Aorta (tissue), 5 donors: ENCODE data around the gene PARP16. TPM values are rescaled to one million over a fixed set of nuclear protein-coding genes. Genes with fewer than 3 reads are reported as not detected.

Experiments
- ATAC-seq: fragments of 200-7000 bp; cut with Tn5 transposase; one replicate; pipeline ENCODE4 v1.9.1; 2022; ENCODE audit warnings: moderate library complexity; ENCODE audit not compliant: low FRiP score
- DNase-seq, 2 donors: peaks; one replicate each; pipeline ENCODE4 v3.0.0-alpha.2; 2020
- H3K27ac ChIP-seq, 2 donors: one replicate each; pipeline ENCODE4 v1.5.1; 2013; ENCODE audit warnings: low read length in 2 of 2, mild to moderate bottlenecking in 2 of 2, moderate library complexity in 2 of 2, control low read depth in 1 of 2, inconsistent platforms in 1 of 2, low read depth in 1 of 2
- H3K27me3 ChIP-seq, 2 donors: one replicate each; pipeline ENCODE4 v1.6.1; 2013; ENCODE audit warnings: control low read depth in 1 of 2, low read length in 1 of 2, mild to moderate bottlenecking in 1 of 2, moderate library complexity in 1 of 2; ENCODE audit not compliant: insufficient read depth in 2 of 2, control insufficient read depth in 1 of 2
- H3K36me3 ChIP-seq, 2 donors: one replicate each; pipeline ENCODE4 v1.6.1; 2013; ENCODE audit warnings: control low read depth in 1 of 2, low read length in 1 of 2, mild to moderate bottlenecking in 1 of 2; ENCODE audit not compliant: insufficient read depth in 2 of 2, control insufficient read depth in 1 of 2
- H3K4me1 ChIP-seq, 2 donors: one replicate each; pipeline ENCODE4 v1.6.1; 2013; ENCODE audit warnings: low read length in 2 of 2, control low read depth in 1 of 2, mild to moderate bottlenecking in 1 of 2, moderate library complexity in 1 of 2; ENCODE audit not compliant: insufficient read depth in 2 of 2, control insufficient read depth in 1 of 2
- H3K4me3 ChIP-seq, 2 donors: one replicate each; pipeline ENCODE4 v1.5.1; 2013; ENCODE audit warnings: low read length in 2 of 2, control low read depth in 1 of 2, mild to moderate bottlenecking in 1 of 2
- H3K9me3 ChIP-seq: one replicate; pipeline ENCODE4 v1.6.1; 2013; ENCODE audit warnings: mild to moderate bottlenecking, low read length; ENCODE audit not compliant: control insufficient read depth
- WGBS, 2 donors: extraction: QIAGEN DNeasy Blood & Tissue Kit; methylation state at CpG; one replicate each; pipeline ENCODE4 v1.1.7; 2013; 5-methylcytosine and 5-hydroxymethylcytosine counted together
- intact Hi-C, 2 donors: fragments of 100-400 bp; cut with DNase I; formaldehyde crosslinking; loops; one replicate each; pipeline versions ENCODE4 v1.14.2 to v1.15.0; 2022
- polyA plus RNA-seq, 2 donors: library from polyadenylated mRNA; stranded (reverse); fragments of 200-250 nt; gene quantifications; one replicate each; pipeline ENCODE4 v1.2.3, GENCODE V29; 2013
- total RNA-seq, 2 donors: library from RNA; stranded (reverse); fragmentation: NEBNext Ultra II Directional; extraction: Animal tissue kit (Norgen Biotek cat#: 25700); gene quantifications; one replicate each; pipeline ENCODE4 v1.2.1, GENCODE V29; 2021
- donor health status: healthy with polysubstance abuse.
- donor health status: Bipolar disorder and iron deficiency.
- donor health status: DM: no; HTN: no; CAD: no.
- donor health status: DM: no; HTN: no; CAD: no.
- donor health status: DM: yes; HTN: yes; CAD: no.

The PARP16 gene
- total and polyA plus RNA-seq, 4 donors: 5.3 to 11.5 (median 6.3) TPM

DNA sequence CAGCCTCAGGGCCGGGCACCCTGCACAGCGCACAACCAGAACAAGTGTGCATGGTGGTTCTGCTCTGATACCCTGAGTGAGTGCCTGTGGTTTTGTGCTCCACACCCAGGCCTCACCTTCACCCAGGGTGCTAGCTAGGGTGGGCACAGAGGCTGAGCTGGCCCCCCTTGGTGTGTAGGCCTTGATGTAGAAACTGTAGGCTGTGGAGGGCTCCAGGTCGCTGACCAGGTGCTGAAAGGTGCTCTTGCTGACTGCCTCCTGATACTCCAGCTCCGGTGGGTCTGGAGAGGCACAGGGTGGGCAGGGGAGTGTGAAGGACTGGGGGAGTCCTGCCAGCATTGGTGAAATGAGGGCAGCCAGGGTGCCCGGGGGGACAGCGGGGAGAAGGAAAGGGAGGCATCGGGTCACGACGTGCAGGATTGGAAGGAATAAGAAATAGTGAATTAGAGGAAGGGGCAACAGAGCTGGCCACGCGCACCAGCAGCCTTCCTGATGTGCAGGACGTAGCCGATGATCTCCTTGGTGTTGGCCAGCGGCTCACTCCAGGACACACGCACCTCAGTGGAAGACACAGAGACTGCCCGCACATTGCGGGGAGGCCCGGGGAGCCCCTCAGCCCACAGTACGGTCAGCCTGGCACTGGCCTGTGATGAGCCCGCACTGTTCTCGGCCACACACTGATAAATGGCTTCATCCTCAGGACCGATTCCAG is 44.4 kb upstream of the PARP16 start:
- ATAC-seq (no peak), DNase-seq (peak in 1 of 2 donors; percentile 64)
- Histone ChIP-seq H3K27me3 (no peaks in the 10 kb centered on the region), H3K4me3 (no peak overlapping the region), H3K9me3 (no peaks in the 10 kb centered on the region), H3K36me3 (no peaks in the 10 kb centered on the region), H3K4me1 (no peaks in the 10 kb centered on the region), H3K27ac (no peak overlapping the region)
- intact Hi-C loops: no loop called here
- 93 to 95% methylated on average over 22 of the region's 22 CpGs for WGBS, 2 donors

DNA sequence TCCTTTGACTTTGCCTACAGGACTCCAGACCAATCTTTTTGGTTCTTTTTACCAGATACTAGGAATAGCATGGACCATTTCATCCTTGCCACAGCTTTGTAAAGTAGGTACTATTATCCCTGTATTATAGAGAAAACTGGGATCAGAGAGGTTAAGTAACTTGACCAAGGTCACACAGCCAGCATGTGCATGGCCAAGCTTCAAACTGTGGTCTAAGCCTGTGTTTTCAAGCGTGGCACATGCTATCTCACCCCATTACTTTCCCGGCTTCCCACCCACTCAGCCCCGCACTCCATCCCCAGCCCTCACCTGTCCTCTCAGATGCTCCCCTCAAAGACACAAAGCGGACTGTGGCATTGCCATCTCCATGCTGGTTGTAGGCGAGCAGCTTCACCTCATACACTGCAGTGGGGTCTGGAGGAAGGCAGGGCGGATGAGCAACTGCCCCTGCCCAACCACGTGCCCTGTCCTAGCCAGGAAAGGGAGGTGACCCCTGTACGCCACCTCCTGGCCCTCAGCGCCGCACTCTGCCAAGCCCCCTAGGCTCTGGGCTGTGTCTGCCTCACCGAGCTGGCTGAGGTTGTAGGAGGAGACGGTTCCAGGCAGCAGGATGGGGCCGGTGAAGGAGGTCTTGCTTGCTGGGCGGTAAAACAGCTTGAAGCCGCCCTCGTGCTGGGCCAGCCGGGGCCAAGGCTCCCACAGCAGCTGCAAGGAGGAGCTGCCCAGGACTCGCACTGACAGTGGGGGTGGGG is 43.5 kb upstream of the PARP16 start:
- WGBS, 2 donors: 89 to 91% methylated on average over 18 of the region's 18 CpGs
- intact Hi-C loops: no loop called here

GRCh38 chr15:65329288-65329983 is 42.8 kb upstream of the PARP16 start:
- Histone ChIP-seq H3K27me3 (no peaks in the 10 kb centered on the region), H3K27ac (no peak overlapping the region), H3K36me3 (no peaks in the 10 kb centered on the region), H3K9me3 (no peaks in the 10 kb centered on the region), H3K4me1 (no peaks in the 10 kb centered on the region), H3K4me3 (no peak overlapping the region)
- DNase-seq (peak in 1 of 2 donors; percentile 58), ATAC-seq (no peak)
- WGBS, 2 donors: 93 to 95% methylated on average over 21 of the region's 21 CpGs
- intact Hi-C loops: no loop called here

More for the DNA sequence above, 43.5 kb upstream of the PARP16 start:
- H3K4me1 ChIP-seq: no peaks in the 10 kb centered on the region
- H3K36me3 ChIP-seq: no peaks in the 10 kb centered on the region
- ATAC-seq (no peak), DNase-seq (peak in 1 of 2 donors; percentile 69)
- H3K4me3 ChIP-seq: no peak overlapping the region
- no peak overlapping the region for H3K27ac ChIP-seq
- no peaks in the 10 kb centered on the region for H3K9me3 ChIP-seq
- H3K27me3 ChIP-seq: no peaks in the 10 kb centered on the region

GRCh38 chr15:65328506-65329287 is 42.0 kb upstream of the PARP16 start:
- intact Hi-C loops: no loop called here
- peak in 1 of 2 donors; percentile 48 for DNase-seq

GRCh38 chr15:65327651-65328393 is 41.1 kb upstream of the PARP16 start:
- Histone ChIP-seq H3K27me3 (no peaks in the 10 kb centered on the region), H3K4me3 (no peak overlapping the region), H3K36me3 (no peaks in the 10 kb centered on the region), H3K27ac (no peak overlapping the region), H3K4me1 (no peaks in the 10 kb centered on the region), H3K9me3 (no peaks in the 10 kb centered on the region)
- ATAC-seq: no peak
- 83 to 85% methylated on average over 12 of the region's 12 CpGs for WGBS, 2 donors
- intact Hi-C loops: no loop called here
- DNase-seq: peak in 1 of 2 donors; percentile 59

More at GRCh38 chr15:65328506-65329287, 42.0 kb upstream of the PARP16 start:
- WGBS, 2 donors: 87% methylated on average over 21 of the region's 21 CpGs
- no peaks in the 10 kb centered on the region for H3K27me3 ChIP-seq
- no peak overlapping the region for H3K4me3 ChIP-seq
- H3K27ac ChIP-seq: no peak overlapping the region
- H3K4me1 ChIP-seq: no peaks in the 10 kb centered on the region
- ATAC-seq: no peak
- H3K9me3 ChIP-seq: no peaks in the 10 kb centered on the region
- H3K36me3 ChIP-seq: no peaks in the 10 kb centered on the region

- ATAC-seq (no peak), DNase-seq (no peak)
- Histone ChIP-seq H3K27ac (no peak overlapping the region), H3K36me3 (no peaks in the 10 kb centered on the region), H3K27me3 (no peaks in the 10 kb centered on the region), H3K4me1 (no peaks in the 10 kb centered on the region), H3K9me3 (no peaks in the 10 kb centered on the region), H3K4me3 (no peak overlapping the region)
- 76 to 83% methylated on average over 2 of the region's 2 CpGs for WGBS, 2 donors
- intact Hi-C loops: no loop called here
These were observed 40.1 kb upstream of the PARP16 start for GRCh38 chr15:65326818-65327217.

- DNase-seq (no peak), ATAC-seq (peak; percentile 37)
- H3K27ac ChIP-seq: no peak overlapping the region
- 70 to 75% methylated on average over 12 of the region's 12 CpGs for WGBS, 2 donors
- H3K36me3 ChIP-seq: no peaks in the 10 kb centered on the region
- no peaks in the 10 kb centered on the region for H3K27me3 ChIP-seq
- intact Hi-C loops: no loop called here
- H3K9me3 ChIP-seq: no peaks in the 10 kb centered on the region
- H3K4me3 ChIP-seq: no peak overlapping the region
- H3K4me1 ChIP-seq: no peaks in the 10 kb centered on the region
These were observed 39.4 kb upstream of the PARP16 start for GRCh38 chr15:65326117-65326526.

GRCh38 chr15:65323071-65323511 is 36.4 kb upstream of the PARP16 start:
- Histone ChIP-seq H3K9me3 (no peaks in the 10 kb centered on the region), H3K27ac (no peak overlapping the region), H3K27me3 (no peaks in the 10 kb centered on the region), H3K36me3 (no peaks in the 10 kb centered on the region), H3K4me3 (no peak overlapping the region), H3K4me1 (no peaks in the 10 kb centered on the region)
- WGBS, 2 donors: 18 to 20% methylated on average over 9 of the region's 9 CpGs
- intact Hi-C loops: no loop called here
- DNase-seq: no peak
- no peak for ATAC-seq
